Cardiac fibroblast (primary cell): ENCODE results near the gene IL12RB1.

ENCODE experiments used
- DNase-seq, 2 donors: peaks; one replicate each; pipeline versions ENCODE4 v3.0.0 to v3.0.0-alpha.2; 2010; ENCODE audit warnings: low read depth in 2 of 2
- H3K4me3 ChIP-seq, 2 donors: replicated peaks in 1 of 2; 1 replicate in 1 of 2; 2 replicates in 1 of 2; pipeline ENCODE4 v1.5.1; 2011; ENCODE audit warnings: low read depth in 2 of 2, low read length in 2 of 2, mild to moderate bottlenecking in 2 of 2, moderate library complexity in 1 of 2
- TF ChIP-seq, protein P1 (sequence below): IDR thresholded peaks from one replicate; pipeline ENCODE4 v1.5.1; 2011; ENCODE audit warnings: low read depth, mild to moderate bottlenecking, low read length, inconsistent platforms

IL12RB1 gene

GRCh38 chr19:18086590-18087138 lies at the start of gene IL12RB1:
Gene IL12RB1 (minus strand): TSS chr19:18086934. CDS start chr19:18086823, 111 bp downstream.
- no peak for DNase-seq
- H3K4me3 ChIP-seq = peak within 1 kb of the TSS in 1 of 2 donors; percentile 5
- TF ChIP-seq, protein P1, sequence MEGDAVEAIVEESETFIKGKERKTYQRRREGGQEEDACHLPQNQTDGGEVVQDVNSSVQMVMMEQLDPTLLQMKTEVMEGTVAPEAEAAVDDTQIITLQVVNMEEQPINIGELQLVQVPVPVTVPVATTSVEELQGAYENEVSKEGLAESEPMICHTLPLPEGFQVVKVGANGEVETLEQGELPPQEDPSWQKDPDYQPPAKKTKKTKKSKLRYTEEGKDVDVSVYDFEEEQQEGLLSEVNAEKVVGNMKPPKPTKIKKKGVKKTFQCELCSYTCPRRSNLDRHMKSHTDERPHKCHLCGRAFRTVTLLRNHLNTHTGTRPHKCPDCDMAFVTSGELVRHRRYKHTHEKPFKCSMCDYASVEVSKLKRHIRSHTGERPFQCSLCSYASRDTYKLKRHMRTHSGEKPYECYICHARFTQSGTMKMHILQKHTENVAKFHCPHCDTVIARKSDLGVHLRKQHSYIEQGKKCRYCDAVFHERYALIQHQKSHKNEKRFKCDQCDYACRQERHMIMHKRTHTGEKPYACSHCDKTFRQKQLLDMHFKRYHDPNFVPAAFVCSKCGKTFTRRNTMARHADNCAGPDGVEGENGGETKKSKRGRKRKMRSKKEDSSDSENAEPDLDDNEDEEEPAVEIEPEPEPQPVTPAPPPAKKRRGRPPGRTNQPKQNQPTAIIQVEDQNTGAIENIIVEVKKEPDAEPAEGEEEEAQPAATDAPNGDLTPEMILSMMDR = no peak

GRCh38 chr19:18135712-18136584 lies 49.2 kb upstream of the IL12RB1 start:
- TF ChIP-seq, protein P1 = no peak
- H3K4me3 ChIP-seq = no peak overlapping the region
- no peak for DNase-seq

DNA sequence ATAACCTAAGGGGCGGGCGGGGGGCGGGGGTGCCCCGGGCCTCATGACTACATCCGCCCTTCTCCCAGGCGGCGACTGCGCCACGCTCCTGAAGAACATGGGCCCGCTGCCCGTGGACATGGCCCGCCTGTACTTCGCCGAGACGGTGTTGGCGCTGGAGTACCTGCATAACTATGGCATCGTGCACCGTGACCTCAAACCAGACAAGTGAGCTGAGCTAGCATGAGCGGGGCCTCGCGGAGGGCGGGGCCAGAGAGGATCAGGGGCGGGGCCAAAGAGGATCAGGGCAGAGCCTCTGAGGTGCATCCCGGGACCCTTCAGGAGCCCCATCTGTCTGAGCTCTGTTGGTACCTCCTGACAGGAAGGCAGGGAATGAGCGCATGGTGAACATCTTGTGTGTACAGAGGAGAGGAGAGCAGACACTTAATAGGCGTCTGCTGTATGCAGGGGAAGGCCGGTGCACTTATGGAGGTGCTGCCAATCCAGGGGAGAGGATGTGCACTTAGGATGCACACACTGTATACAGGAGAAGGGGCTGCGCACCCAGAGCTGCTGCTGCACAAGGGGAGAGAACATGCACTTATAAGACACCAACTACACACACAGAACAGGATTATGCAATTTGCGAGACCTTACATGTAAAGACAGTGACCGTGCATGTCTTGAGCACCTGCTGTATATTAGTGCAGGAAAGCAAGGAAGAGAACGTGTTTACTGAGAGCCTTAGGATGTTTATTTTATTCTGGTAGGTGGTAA lies 45.3 kb upstream of the IL12RB1 start:
- no peak overlapping the region for H3K4me3 ChIP-seq
- TF ChIP-seq, protein P1 = no peak
- DNase-seq = no peak

DNA sequence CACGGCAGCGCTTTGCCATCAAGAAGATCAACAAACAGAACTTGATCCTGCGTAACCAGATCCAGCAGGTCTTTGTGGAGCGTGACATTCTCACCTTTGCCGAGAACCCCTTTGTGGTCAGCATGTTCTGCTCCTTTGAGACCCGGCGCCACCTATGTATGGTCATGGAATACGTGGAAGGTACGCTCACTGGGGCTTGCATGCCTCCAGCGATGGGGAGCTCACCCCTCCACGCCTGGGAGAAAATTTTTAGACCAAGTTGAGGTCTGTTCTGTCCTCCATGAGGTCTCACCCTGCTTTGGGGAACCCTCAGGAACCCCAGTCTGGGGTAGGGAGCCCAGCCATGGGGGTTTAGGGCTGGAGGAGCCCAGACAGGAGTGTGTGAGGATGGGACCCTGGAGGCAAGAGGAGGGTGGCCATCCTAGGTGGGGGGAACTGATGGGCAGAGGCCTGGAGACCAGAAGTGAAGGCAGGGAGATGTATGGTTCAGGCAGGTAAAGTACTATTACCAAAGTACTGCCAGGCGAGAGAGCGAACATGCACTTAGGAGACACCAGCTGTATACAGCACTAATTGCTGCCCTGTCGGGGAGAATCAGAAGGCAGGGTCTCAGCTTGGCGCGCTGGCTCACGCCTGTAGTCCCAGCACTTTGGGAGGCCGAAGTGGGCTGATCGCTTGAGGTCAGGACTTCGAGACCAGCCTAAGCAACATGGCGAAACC lies 43.9 kb upstream of the IL12RB1 start:
- DNase-seq = no peak
- TF ChIP-seq, protein P1 = no peak
- H3K4me3 ChIP-seq = no peak overlapping the region

- TF ChIP-seq, protein P1 = no peak
- H3K4me3 ChIP-seq = no peak overlapping the region
- DNase-seq = no peak
These were observed 42.1 kb upstream of the IL12RB1 start for GRCh38 chr19:18128805-18129204.

GRCh38 chr19:18128044-18128443 lies 41.3 kb upstream of the IL12RB1 start:
- DNase-seq = peak in 1 of 2 donors; percentile 46
- TF ChIP-seq, protein P1 = no peak

More at GRCh38 chr19:18128044-18128443, 41.3 kb upstream of the IL12RB1 start:
- H3K4me3 ChIP-seq = no peak overlapping the region
